ENCODE measurements around the gene MRPS17.
A peak's percentile ranks its signal among the peaks of the same experiment; 100 is the strongest.

GRCh38 chr7:55951637-55952351, at the start of gene MRPS17:
- peak; percentile 47 to 92 (median 90) for TF ChIP-seq POLR2A (IDR thresholded peaks at IDR 0.05)
- peak in 2 of 7 experiments; percentile 19 to 35 for TF ChIP-seq CTCF (IDR thresholded peaks at IDR 0.05)
